Ovary (tissue), 3 donors: Measurements from ENCODE around the gene CDC25A.

ENCODE experiments used
- CTCF ChIP-seq, 3 donors: fragments of 450-650 bp in 2 of 3; fragments of 200-600 bp in 1 of 3; IDR thresholded peaks; one replicate each; pipeline versions ENCODE4 v1.5.1 to v1.8.0; 2016 to 2022; ENCODE audit warnings: antibody characterized with exemption in 3 of 3, mild to moderate bottlenecking in 1 of 3
- EP300 ChIP-seq: sonication (generic); formaldehyde crosslinking; IDR thresholded peaks from one replicate; pipeline ENCODE4 v1.6.1; 2017; ENCODE audit warnings: antibody characterized with exemption
- POLR2A ChIP-seq: fragments of 450-650 bp; IDR thresholded peaks from one replicate; pipeline ENCODE4 v1.6.1; 2017; ENCODE audit warnings: antibody characterized with exemption, mild to moderate bottlenecking, moderate library complexity
- donor health status: DM: no; HTN: no; CAD: no.

GRCh38 chr3:48112813-48113212, 75.4 kb downstream of the CDC25A start:
- TF ChIP-seq POLR2A (no peak), CTCF (IDR thresholded peaks at IDR 0.05) (no peak), EP300 (no peak)
